WTC11 (cell line): Measurements from ENCODE around the gene ANAPC16.
"Not testable (repeated sequence)": the region's sequence is repeated elsewhere in the genome, so short reads cannot be mapped to it uniquely, and the experiment has no call there.

Experiments used
- CTCF ChIP-seq: fragments of 200-600 bp; IDR thresholded peaks from 2 replicates; pipeline ENCODE4 v1.8.0; 2022; ENCODE audit warnings: antibody characterized with exemption
- KAT7 ChIP-seq: sonication (generic); formaldehyde crosslinking; IDR thresholded peaks from 2 replicates; pipeline ENCODE4 v1.8.1; 2023; ENCODE audit warnings: missing genetic modification reagents, mild to moderate bottlenecking, borderline replicate concordance
- ZNF532 ChIP-seq: fragments of 250-450 bp; sonication (Bioruptor Pico); IDR thresholded peaks from 2 replicates; pipeline ENCODE4 v1.9.0; 2021; ENCODE audit warnings: mild to moderate bottlenecking, borderline replicate concordance
- TF ChIP-seq, protein P1 (sequence below): sonication (generic); formaldehyde crosslinking; conservative IDR thresholded peaks from 2 replicates; pipeline ENCODE4 v1.8.1; 2022; ENCODE audit warnings: mild to moderate bottlenecking, missing genetic modification reagents

GRCh38 chr10:72249176-72249862 lies 33.5 kb downstream of the ANAPC16 start:
- TF ChIP-seq CTCF; KAT7 (CRISPR knock-in tag); ZNF532 (CRISPR knock-in tag): not testable (repeated sequence)
- TF ChIP-seq, protein P1, sequence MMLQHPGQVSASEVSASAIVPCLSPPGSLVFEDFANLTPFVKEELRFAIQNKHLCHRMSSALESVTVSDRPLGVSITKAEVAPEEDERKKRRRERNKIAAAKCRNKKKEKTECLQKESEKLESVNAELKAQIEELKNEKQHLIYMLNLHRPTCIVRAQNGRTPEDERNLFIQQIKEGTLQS (CRISPR knock-in tag), result not testable (repeated sequence)
